Ishikawa (cell line): ENCODE measurements around the gene DIAPH2.

Experiments
- CREB1 ChIP-seq: IDR thresholded peaks from 2 replicates; pipeline ENCODE4 v1.6.1; 2012; ENCODE audit warnings: low read depth
- EP300 ChIP-seq: IDR thresholded peaks from 2 replicates; pipeline ENCODE4 v1.6.1; 2012; ENCODE audit warnings: borderline replicate concordance
- FOXM1 ChIP-seq: IDR thresholded peaks from 2 replicates; pipeline ENCODE4 v1.6.1; 2012; ENCODE audit warnings: low read depth, borderline replicate concordance
- TAF1 ChIP-seq: IDR thresholded peaks from 2 replicates; pipeline ENCODE4 v1.6.1; 2012; ENCODE audit warnings: low read depth, mild to moderate bottlenecking
- TEAD4 ChIP-seq: IDR thresholded peaks from 2 replicates; pipeline ENCODE4 v1.6.1; 2012
- USF1 ChIP-seq: IDR thresholded peaks from 2 replicates; pipeline ENCODE4 v1.6.1; 2012
- YY1 ChIP-seq: IDR thresholded peaks from 2 replicates; pipeline ENCODE4 v1.6.1; 2012; ENCODE audit warnings: low read depth

GRCh38 chrX:96982161-96982560 is 297.5 kb downstream of the DIAPH2 start:
- TF ChIP-seq USF1 (no peak), TEAD4 (no peak), FOXM1 (no peak), TAF1 (no peak), EP300 (no peak), CREB1 (no peak), YY1 (no peak)
